Measurements from ENCODE around the gene TENM4. TPM values are rescaled to one million over a fixed set of nuclear protein-coding genes. Genes with fewer than 3 reads are reported as not detected.

Gene TENM4
- total and polyA plus RNA-seq, 5 experiments from 2014 or later: not detected

DNA sequence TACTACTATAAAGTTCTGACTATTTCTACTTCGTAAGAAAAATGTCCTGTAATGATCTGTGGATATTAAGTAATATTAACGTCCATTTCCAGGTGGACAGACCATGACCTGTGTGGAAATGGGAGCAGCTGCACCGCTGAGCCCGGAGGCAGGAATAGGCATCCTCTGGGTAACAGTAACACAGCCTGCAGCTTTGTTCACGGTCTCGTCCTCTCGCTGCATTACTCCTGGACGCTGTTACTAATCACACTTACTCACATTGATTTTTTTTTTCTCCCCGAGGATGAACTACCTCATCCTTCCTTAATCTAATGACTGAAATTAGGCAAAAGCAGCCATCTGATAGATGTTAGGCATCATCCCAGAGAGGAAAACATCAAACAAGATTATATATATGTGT lies 520.5 kb downstream of the TENM4 start:
- Mint-ChIP-seq H3K9me3 (peaks cover 0 to 3% (median 0%) of the 10 kb centered on the region in 9 donors), H3K27me3 (peaks cover 2 to 20% (median 8%) of the 10 kb centered on the region in 5 donors), H3K27ac (no peak overlapping the region), H3K36me3 (no peaks in the 10 kb centered on the region), H3K4me3 (no peak overlapping the region), H3K4me1 (no peaks in the 10 kb centered on the region)
- no peak for DNase-seq
- POLR2A ChIA-PET: no interaction called here
- ATAC-seq: no peak

DNA sequence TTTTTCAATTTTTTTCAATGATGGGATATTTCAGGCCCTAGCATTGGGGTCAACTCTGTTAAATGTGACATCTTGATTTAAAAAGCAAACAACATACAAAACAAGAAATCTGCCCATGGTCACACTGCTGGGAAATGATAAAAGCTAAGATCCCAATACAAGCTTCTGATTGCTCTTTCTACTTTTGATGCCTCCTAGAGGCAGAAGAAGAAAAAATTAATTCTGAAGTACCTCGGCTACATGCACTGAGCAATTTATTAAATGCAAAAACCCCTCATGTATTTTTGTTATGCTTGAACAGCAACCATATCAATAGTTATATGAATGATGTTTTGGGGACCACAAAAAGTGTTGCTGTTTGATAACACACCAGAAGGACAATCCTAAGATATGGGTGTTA lies 524.1 kb downstream of the TENM4 start:
- POLR2A ChIA-PET: no interaction called here
- Mint-ChIP-seq H3K4me1 (no peaks in the 10 kb centered on the region), H3K27ac (no peak overlapping the region)

DNA sequence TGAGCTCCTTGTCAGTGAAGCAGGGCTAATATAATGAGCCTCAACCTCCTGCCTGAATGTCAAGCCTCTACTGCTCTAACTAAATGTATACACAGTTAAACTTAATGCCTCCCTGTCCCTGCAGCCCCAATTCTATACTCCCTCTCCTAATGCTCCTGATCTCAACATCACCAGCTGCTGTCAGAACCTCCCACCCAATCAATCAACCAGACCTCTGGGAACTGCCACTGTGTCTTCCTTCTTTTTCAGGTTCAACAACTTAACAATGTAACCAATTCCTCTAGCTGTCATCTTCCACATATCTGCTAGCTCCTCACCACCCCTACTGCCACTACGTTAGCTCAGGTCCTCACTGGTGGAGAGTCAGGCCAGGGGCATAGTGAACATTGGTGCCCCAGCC lies 526.3 kb downstream of the TENM4 start:
- ATAC-seq: no peak

More for the DNA sequence above, 524.1 kb downstream of the TENM4 start:
- DNase-seq (no peak), ATAC-seq (no peak)
- H3K27me3 Mint-ChIP-seq: peaks cover 2 to 15% (median 5%) of the 10 kb centered on the region in 5 donors
- H3K4me3 Mint-ChIP-seq: no peak overlapping the region
- no peaks in the 10 kb centered on the region for H3K36me3 Mint-ChIP-seq
- H3K9me3 Mint-ChIP-seq: peaks cover 0 to 11% (median 0%) of the 10 kb centered on the region in 9 donors

DNA sequence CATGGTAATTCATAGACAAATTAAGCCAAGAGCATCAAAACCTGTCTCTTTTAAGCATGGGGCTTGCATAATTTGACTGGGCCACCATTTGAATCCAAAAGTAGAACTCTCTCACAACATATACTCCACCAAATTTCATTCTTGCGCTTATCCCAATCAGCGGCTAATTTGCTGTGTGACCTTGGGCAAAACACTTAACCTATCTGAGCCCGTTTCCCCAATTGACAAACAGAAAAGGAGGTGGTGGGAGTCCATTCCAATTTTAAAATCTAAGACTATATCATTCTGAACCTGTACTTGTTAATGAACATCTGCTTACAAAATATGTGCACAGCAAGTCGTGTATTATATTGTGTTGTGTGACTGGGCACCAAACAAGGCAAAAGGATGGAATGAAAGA lies 528.1 kb downstream of the TENM4 start:
- H3K27ac Mint-ChIP-seq: no peak overlapping the region
- POLR2A ChIA-PET: no interaction called here
- H3K27me3 Mint-ChIP-seq: peaks cover 0 to 7% (median 1%) of the 10 kb centered on the region in 5 donors

More for the DNA sequence above, 526.3 kb downstream of the TENM4 start:
- Mint-ChIP-seq H3K27ac (no peak overlapping the region), H3K4me3 (no peak overlapping the region), H3K36me3 (no peaks in the 10 kb centered on the region), H3K4me1 (no peaks in the 10 kb centered on the region), H3K27me3 (peaks cover 0 to 6% (median 3%) of the 10 kb centered on the region in 5 donors), H3K9me3 (peaks cover 0 to 11% (median 0%) of the 10 kb centered on the region in 9 donors)
- POLR2A ChIA-PET: no interaction called here
- DNase-seq: no peak

DNA sequence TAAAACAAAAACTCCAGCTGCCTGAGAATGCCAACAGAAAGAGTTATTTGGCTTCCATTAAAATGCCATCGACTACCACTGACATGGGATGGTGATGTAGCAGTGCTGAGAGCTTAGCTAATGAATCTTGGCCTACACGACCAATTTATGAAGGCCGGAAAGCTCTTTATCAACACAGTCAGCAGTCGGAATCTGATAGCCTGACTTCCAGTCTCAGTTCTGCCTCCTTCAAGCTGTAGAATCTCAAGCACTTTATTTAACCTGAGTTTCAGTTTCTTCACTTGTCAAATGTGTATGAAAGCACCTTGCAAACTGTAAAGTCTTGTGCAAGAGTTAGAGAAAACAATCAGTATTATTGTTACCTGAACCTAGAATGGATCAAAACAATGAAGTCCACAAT lies 530.5 kb downstream of the TENM4 start:
- Mint-ChIP-seq H3K9me3 (peaks cover 0 to 9% (median 0%) of the 10 kb centered on the region in 9 donors), H3K4me3 (no peak overlapping the region), H3K4me1 (no peaks in the 10 kb centered on the region), H3K27ac (no peak overlapping the region), H3K36me3 (no peaks in the 10 kb centered on the region), H3K27me3 (peaks cover 0 to 7% (median 1%) of the 10 kb centered on the region in 5 donors)
- DNase-seq (no peak), ATAC-seq (no peak)
- POLR2A ChIA-PET: no interaction called here

More for the DNA sequence above, 528.1 kb downstream of the TENM4 start:
- ATAC-seq: no peak
- Mint-ChIP-seq H3K4me1 (no peaks in the 10 kb centered on the region), H3K36me3 (no peaks in the 10 kb centered on the region), H3K4me3 (no peak overlapping the region), H3K9me3 (peaks cover 0 to 11% (median 0%) of the 10 kb centered on the region in 9 donors)
- no peak for DNase-seq

DNA sequence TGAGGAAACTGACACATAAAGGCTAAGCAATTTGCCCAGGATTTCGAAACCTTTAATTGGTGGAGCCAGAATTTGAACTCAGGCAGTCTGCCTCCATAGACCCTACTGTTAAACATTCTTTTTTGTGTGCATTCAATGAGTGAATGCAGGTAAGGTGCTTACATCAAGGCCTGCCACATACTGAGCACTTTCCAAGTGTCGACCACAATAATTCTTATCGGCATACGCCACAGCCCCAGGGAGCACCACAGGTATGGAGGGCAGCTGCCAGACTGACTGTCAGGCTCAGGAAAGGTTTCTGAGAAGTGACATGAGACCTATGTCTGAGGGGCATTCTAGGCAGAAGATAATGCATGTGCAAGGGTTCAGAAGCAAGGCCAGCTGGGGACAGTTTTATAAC lies 531.4 kb downstream of the TENM4 start:
- peaks cover 0 to 7% (median 1%) of the 10 kb centered on the region in 5 donors for H3K27me3 Mint-ChIP-seq
- POLR2A ChIA-PET: no interaction called here
- no peak for ATAC-seq

DNA sequence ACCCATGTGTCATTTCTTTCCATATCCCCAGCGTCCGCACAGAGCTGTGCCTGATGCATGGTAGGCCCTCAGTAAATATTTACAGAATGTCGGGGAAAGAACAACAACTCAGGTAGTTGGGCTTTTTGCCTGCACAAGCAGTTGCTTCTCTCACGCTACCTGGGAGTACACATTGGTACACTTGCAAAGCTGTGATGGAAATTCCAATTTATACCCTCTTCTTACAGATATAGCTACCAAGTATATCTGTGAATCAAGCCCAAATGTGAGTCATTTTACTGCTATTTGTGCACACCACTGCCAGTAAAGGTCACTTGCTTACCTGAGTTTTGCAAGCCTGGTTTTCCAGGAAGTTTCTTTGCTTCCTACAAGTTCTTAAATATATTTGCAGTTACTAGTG lies 533.2 kb downstream of the TENM4 start:
- DNase-seq (no peak), ATAC-seq (no peak)
- H3K4me1 Mint-ChIP-seq: no peaks in the 10 kb centered on the region
- no peaks in the 10 kb centered on the region for H3K36me3 Mint-ChIP-seq
- H3K27ac Mint-ChIP-seq: no peak overlapping the region
- H3K27me3 Mint-ChIP-seq: peaks cover under 1 to 15% (median 3%) of the 10 kb centered on the region in 5 donors
- POLR2A ChIA-PET: no interaction called here
- no peak overlapping the region for H3K4me3 Mint-ChIP-seq
- peaks cover 0 to under 1% (median 0%) of the 10 kb centered on the region in 9 donors for H3K9me3 Mint-ChIP-seq

More for the DNA sequence above, 531.4 kb downstream of the TENM4 start:
- no peak overlapping the region for H3K27ac Mint-ChIP-seq
- H3K4me1 Mint-ChIP-seq: no peaks in the 10 kb centered on the region
- H3K4me3 Mint-ChIP-seq: no peak overlapping the region
- no peak for DNase-seq
- no peaks in the 10 kb centered on the region for H3K36me3 Mint-ChIP-seq
- no peaks in the 10 kb centered on the region for H3K9me3 Mint-ChIP-seq

DNA sequence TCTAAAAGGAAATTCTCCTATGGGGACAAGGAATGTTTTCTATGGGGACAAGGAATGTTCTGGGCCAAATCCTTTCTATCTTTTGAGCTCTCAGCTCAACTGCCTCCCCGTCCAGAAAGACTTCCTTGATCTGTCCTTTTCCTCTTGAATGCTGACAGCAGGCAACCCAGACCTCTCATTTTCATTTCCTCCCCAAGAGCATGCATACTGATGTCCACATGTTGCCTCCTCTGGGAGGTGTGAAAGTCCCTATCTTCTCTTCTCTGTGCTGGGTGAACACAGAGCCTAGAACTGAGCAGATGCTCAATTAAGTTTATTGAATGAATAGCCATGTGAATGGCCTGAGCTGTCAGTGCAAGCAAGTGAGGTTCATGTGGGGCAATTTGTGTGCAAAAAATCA lies 534.3 kb downstream of the TENM4 start:
- H3K4me3 Mint-ChIP-seq: no peak overlapping the region
- H3K4me1 Mint-ChIP-seq: no peaks in the 10 kb centered on the region
- H3K9me3 Mint-ChIP-seq: peaks cover 0 to 4% (median 0%) of the 10 kb centered on the region in 9 donors
- H3K27me3 Mint-ChIP-seq: peaks cover 3 to 21% (median 11%) of the 10 kb centered on the region in 5 donors
- POLR2A ChIA-PET: interaction anchor here (0.7 kb wide), 1 partner anchor 1533 kb away, joined by 9 read pairs; no protein-coding TSS in a partner anchor
- H3K27ac Mint-ChIP-seq: no peak overlapping the region
- DNase-seq (no peak), ATAC-seq (no peak)
- H3K36me3 Mint-ChIP-seq: no peaks in the 10 kb centered on the region

DNA sequence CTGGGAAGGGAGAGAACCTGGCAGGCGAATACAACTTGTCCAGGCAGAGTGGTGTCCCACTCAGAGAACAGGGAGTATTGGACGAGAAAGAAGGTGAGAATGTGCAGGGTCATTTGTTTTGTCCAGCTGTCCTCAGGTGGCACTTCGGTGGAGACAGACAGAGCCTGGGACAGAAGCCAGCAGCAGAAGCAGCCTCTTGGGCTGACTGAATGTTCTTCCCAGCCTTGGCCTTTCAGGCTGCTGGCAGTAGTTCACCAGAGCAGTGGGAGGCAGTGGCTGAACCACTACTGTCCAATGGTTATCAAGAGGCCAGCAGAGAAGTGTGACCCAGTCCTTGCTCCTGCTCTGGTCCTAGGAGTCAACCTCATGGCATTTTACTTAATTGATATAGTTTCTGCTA lies 535.1 kb downstream of the TENM4 start:
- POLR2A ChIA-PET: no interaction called here
- peaks cover 0 to 6% (median 0%) of the 10 kb centered on the region in 9 donors for H3K9me3 Mint-ChIP-seq

DNA sequence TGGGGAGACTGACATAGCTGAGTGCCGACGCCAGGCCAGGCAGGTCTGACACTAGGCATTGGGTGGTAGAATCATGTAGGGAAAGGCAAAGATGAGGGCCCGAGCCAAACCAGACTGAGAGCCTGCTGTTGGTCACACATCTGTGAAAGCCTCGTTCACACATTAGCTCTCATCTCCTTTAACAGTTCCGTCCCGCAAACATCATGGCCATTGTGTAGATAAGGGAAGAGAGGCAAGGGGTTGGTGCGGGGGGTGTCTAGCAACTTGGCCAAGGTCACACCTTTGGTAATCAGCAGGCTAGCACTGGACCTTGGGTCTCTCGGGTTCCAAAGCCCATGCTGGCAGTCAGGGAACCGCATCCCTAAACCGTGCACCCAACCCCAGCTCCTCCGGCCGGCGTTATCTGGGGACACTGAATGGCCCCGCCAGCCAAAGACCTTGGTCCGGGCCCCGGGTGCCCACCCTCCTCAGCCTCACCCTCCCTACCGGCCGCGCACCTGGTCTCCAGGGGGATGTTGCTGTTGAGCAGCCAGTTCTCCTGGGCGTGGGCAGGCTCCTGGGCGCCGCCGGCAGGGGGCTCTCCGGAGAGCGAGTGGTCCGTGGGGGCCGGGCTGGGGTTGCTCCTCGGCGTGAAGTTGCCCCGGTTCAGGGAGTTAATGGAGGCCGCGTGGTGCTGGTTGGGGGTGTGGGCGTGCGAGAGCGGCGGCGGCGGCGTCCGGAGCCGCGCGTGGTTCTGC lies 537.9 kb downstream of the TENM4 start:
- no peaks in the 10 kb centered on the region for H3K4me1 Mint-ChIP-seq
- H3K4me3 Mint-ChIP-seq: no peak overlapping the region
- H3K9me3 Mint-ChIP-seq: peaks cover 0 to 7% (median 0%) of the 10 kb centered on the region in 9 donors
- peaks cover 3 to 25% (median 9%) of the 10 kb centered on the region in 5 donors for H3K27me3 Mint-ChIP-seq
- DNase-seq (no peak), ATAC-seq (no peak)
- no peaks in the 10 kb centered on the region for H3K36me3 Mint-ChIP-seq
- POLR2A ChIA-PET: no interaction called here
- H3K27ac Mint-ChIP-seq: peak overlapping the region in 1 of 10 donors; percentile 54

More for the DNA sequence above, 535.1 kb downstream of the TENM4 start:
- Mint-ChIP-seq H3K27me3 (peaks cover 3 to 19% (median 13%) of the 10 kb centered on the region in 5 donors), H3K4me1 (no peaks in the 10 kb centered on the region), H3K27ac (no peak overlapping the region), H3K4me3 (no peak overlapping the region), H3K36me3 (no peaks in the 10 kb centered on the region)
- ATAC-seq (no peak), DNase-seq (no peak)

DNA sequence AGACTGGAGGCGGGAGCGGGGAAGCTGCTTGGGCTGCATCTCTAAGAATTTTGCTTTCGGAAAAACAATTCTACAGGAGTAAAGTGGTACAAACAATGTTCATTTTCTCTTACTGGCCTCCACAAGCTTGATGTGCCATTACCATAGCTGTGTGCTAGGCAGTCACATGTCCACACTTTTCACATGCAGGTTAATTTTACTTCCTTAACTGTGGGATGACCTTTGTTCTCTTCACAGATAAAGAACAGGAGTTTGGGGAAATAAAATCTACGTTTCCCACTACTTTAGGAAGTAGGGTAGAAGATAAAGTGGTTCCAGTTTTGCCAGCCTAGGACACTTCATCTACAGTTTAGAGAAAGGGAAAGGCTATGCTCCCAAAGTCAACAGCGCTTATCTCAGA lies 539.0 kb downstream of the TENM4 start:
- H3K27ac Mint-ChIP-seq: no peak overlapping the region
- DNase-seq (no peak), ATAC-seq (no peak)
- no peaks in the 10 kb centered on the region for H3K4me1 Mint-ChIP-seq
- no peak overlapping the region for H3K4me3 Mint-ChIP-seq
- no peaks in the 10 kb centered on the region for H3K36me3 Mint-ChIP-seq
- H3K27me3 Mint-ChIP-seq: peaks cover 3 to 25% (median 9%) of the 10 kb centered on the region in 5 donors
- H3K9me3 Mint-ChIP-seq: peaks cover 0 to 7% (median 0%) of the 10 kb centered on the region in 9 donors
- POLR2A ChIA-PET: no interaction called here

DNA sequence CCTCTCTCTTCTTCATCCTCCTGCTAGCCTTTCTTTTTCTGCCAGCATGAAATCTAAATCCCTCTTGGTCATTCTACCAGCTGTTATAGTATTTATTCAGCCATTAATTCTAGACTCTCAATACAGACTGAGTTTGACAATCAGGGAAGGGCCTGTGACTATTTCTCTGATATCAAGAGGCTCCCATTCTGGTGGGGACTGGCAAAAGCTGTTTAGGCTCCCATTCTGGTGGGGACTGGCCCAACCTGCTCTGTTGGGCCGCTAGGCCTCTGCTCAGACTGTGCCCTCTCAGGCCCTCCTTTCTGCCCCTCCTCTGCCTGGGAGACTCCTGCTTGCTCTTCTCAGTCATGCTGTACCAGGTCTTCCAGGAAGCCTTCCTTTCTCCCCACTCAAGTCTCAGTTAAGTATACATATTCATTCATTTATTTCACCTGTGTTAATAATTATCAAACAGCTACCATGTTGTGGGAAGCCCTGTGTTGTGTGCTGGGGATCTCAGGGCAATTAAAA lies 542.5 kb downstream of the TENM4 start:
- ATAC-seq: no peak

DNA sequence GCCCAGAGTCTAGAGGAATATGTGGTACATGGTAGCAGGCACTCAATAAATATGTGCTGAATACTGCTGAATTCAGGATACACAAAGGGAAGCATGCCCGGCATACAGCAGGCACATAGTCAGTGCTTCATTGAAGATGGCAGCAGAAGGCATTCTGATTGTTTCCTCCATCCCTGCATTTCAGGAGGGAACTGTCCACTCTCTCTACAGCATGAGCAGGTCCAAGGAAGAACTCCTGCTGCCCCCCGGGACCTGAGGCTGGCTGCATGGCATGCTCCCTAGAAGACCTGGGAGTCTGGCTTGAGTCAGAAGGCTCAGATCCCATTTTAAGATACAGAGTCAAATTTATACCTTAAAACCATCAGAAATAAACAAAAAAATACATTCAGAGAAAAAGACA lies 546.8 kb downstream of the TENM4 start:
- no peaks in the 10 kb centered on the region for H3K36me3 Mint-ChIP-seq

More for the DNA sequence above, 542.5 kb downstream of the TENM4 start:
- Mint-ChIP-seq H3K27me3 (peaks cover 5 to 33% (median 14%) of the 10 kb centered on the region in 5 donors), H3K9me3 (peaks cover 0 to 7% (median 0%) of the 10 kb centered on the region in 9 donors), H3K4me3 (no peak overlapping the region), H3K36me3 (no peaks in the 10 kb centered on the region), H3K27ac (no peak overlapping the region), H3K4me1 (peaks cover 0 to 3% (median 0%) of the 10 kb centered on the region in 4 donors)
- DNase-seq: no peak
- POLR2A ChIA-PET: no interaction called here

More for the DNA sequence above, 546.8 kb downstream of the TENM4 start:
- Mint-ChIP-seq H3K4me3 (no peak overlapping the region), H3K27ac (no peak overlapping the region), H3K9me3 (no peaks in the 10 kb centered on the region), H3K27me3 (peaks cover 0 to 22% (median 6%) of the 10 kb centered on the region in 5 donors), H3K4me1 (peaks cover 0 to 3% (median 0%) of the 10 kb centered on the region in 4 donors)
- no peak for DNase-seq
- POLR2A ChIA-PET: no interaction called here
- ATAC-seq: no peak

Data from naive thymus-derived CD8-positive, alpha-beta T cell (primary cell).